Subcutaneous adipose tissue (tissue), 4 donors: Measurements from ENCODE around the gene LMNB1. TPM values are rescaled to one million over a fixed set of nuclear protein-coding genes. Genes with fewer than 3 reads are reported as not detected.

ENCODE experiments used
- total RNA-seq, 4 donors: library from RNA; depleted of rRNA; stranded (reverse); fragments of >200 nt; gene quantifications; one replicate each; pipeline ENCODE4 v1.1.0, GENCODE V29; 2016
- TF ChIP-seq, protein P1 (sequence below): fragments of 450-650 bp; IDR thresholded peaks from one replicate; pipeline ENCODE4 v1.5.1; 2016; ENCODE audit warnings: low read depth, mild to moderate bottlenecking, control low read depth, antibody characterized with exemption, moderate library complexity

Gene LMNB1
- total RNA-seq, 4 donors from 2014 or later, result 4.1 to 14.4 (median 9.5) TPM

- TF ChIP-seq, protein P1, sequence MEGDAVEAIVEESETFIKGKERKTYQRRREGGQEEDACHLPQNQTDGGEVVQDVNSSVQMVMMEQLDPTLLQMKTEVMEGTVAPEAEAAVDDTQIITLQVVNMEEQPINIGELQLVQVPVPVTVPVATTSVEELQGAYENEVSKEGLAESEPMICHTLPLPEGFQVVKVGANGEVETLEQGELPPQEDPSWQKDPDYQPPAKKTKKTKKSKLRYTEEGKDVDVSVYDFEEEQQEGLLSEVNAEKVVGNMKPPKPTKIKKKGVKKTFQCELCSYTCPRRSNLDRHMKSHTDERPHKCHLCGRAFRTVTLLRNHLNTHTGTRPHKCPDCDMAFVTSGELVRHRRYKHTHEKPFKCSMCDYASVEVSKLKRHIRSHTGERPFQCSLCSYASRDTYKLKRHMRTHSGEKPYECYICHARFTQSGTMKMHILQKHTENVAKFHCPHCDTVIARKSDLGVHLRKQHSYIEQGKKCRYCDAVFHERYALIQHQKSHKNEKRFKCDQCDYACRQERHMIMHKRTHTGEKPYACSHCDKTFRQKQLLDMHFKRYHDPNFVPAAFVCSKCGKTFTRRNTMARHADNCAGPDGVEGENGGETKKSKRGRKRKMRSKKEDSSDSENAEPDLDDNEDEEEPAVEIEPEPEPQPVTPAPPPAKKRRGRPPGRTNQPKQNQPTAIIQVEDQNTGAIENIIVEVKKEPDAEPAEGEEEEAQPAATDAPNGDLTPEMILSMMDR, result no peak
These were observed 33.9 kb downstream of the LMNB1 start for GRCh38 chr5:126810596-126811380.

DNA sequence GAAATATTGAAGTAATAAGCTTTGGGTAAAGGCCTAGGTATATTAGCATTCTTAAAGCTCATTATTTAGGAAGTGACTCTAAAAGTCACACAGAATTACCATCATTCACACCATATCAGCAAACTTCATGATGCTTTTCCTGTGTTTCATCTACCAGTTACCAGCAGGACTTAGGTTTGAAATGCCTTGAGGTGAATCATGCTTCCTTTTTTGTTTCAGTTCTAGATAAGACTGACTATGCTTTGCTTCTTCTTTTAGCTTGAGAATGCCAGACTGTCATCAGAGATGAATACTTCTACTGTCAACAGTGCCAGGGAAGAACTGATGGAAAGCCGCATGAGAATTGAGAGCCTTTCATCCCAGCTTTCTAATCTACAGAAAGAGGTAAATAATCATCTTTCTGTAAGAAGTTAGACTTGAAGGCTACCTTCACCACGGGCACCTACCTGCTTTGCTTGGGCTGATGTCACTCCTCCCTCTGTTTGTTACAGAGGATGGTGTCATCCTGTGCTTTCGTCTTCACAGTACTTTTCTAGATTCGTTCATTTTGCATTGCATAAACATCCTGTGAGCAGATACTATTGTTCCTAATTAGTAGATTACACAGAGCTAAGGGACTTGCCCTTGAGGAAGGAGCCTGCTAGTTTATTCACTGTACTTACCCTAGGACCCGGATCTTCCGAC lies 34.7 kb downstream of the LMNB1 start:
- TF ChIP-seq, protein P1, result no peak

DNA sequence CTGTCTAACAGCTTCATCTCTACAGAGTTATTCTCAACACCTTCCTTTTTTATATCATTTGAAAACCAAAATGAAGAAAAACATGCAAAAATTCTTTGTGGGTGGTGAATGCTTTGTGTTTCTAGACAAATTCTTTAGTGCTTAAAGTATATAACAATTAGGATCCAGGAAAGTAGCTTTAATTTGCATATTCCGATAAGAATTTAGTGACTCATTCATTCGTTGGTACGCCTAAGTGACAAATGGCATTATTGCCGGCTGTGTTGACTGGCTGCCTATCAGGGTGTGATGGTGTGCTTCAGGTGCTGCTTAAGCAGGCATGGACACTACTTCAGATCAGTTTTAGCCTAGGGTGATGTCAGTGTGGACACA lies 35.2 kb downstream of the LMNB1 start:
- TF ChIP-seq, protein P1, result no peak

DNA sequence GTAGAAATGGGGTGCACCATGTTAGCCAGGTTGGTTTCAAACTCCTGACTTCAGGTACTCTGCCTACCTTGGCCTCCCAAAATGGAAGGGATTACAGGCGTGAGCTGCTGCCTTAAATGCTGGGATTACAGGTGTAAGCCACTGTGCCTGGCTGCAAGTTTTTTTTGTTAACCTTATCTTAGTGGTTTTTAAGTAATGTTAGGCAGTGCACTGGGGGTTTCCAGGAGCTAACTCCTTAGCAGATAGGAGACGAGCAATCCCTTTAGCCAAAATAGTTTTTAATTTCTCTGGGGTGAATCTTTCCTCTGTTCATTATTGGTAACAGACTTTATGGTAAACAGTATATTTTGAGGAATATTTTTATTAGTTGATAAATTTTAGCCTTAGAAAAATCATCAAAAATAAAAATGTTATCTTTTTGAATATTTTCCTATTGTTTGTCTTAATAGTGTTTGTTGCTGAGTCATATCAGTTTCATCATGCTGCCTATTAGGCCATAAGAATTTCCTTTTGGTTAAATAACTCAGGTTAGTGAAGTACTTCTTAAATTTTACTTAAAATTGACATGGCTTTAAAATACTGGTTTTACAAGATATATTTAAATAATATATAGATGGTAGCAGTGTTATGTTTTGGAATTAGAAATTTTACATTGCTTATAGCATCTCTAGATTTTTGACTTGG lies 37.9 kb downstream of the LMNB1 start:
- TF ChIP-seq, protein P1, result no peak

DNA sequence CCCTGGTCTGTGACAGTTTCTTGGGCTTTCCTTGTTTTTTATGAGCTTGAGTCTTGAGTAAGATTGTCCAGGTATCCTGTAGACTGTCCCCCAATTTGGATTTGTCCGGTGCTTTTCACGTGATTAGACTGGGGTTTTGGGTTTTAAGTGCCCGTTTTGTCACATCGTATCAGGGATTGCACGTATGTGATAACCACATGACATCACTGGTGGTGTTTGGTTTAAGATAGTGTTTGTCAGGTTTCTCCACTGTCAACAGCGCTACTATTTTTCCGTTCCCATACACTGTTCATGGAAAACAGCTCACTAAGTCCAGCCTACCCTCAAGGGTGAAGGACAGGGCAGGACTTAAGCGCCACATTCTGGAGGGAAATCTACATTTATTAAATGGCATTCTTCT lies 39.7 kb downstream of the LMNB1 start:
- TF ChIP-seq, protein P1, result no peak

DNA sequence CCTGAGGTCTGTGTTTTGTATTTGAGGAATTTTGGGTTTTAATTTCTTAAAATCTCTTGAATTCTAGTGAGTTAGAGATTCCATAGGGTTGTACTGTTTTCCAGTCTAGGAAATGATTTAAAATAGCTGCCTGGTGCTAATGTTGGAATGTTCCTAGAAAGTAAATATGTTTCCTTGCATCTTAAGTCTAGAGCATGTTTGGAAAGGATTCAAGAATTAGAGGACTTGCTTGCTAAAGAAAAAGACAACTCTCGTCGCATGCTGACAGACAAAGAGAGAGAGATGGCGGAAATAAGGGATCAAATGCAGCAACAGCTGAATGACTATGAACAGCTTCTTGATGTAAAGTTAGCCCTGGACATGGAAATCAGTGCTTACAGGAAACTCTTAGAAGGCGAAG lies 41.8 kb downstream of the LMNB1 start:
- TF ChIP-seq, protein P1, result no peak

- TF ChIP-seq, protein P1, result no peak
These were observed 42.3 kb downstream of the LMNB1 start for GRCh38 chr5:126819253-126819652.
